CD4-positive, alpha-beta T cell treated with Interleukin-10 for 1 hour (primary cell): Measurements from ENCODE around the gene DPP8.
"Not testable (repeated sequence)": the region's sequence is repeated elsewhere in the genome, so short reads cannot be mapped to it uniquely, and the experiment has no call there.

ENCODE experiments used
- DNase-seq: peaks from one replicate; pipeline ENCODE4 v3.0.0-alpha.2; 2020

DPP8 gene

GRCh38 chr15:65400760-65401610 is 116.5 kb downstream of the DPP8 start:
- peak; percentile 42 for DNase-seq

GRCh38 chr15:65399997-65400396 is 117.5 kb downstream of the DPP8 start:
- DNase-seq: no peak

GRCh38 chr15:65399001-65399706 is 118.3 kb downstream of the DPP8 start:
- DNase-seq: no peak

GRCh38 chr15:65398486-65398885 is 119.0 kb downstream of the DPP8 start:
- DNase-seq: not testable (repeated sequence)

GRCh38 chr15:65396965-65397317 is 120.5 kb downstream of the DPP8 start:
- DNase-seq: no peak

GRCh38 chr15:65396283-65396964 is 121.1 kb downstream of the DPP8 start:
- DNase-seq: no peak

- DNase-seq: no peak
Measured at GRCh38 chr15:65395567-65396202, 121.8 kb downstream of the DPP8 start.

GRCh38 chr15:65394936-65395335 is 122.6 kb downstream of the DPP8 start:
- no peak for DNase-seq

- DNase-seq: no peak
Measured at GRCh38 chr15:65394280-65394789, 123.2 kb downstream of the DPP8 start.

GRCh38 chr15:65393557-65393956 is 123.9 kb downstream of the DPP8 start:
- DNase-seq: no peak

- no peak for DNase-seq
Measured at GRCh38 chr15:65393091-65393490, 124.4 kb downstream of the DPP8 start.
